Neuronal stem cell (in vitro differentiated cells): ENCODE data around the gene PHC2.

ENCODE experiments used
- DNase-seq: peaks from one replicate; pipeline ENCODE4 v3.0.0-alpha.2; 2013; ENCODE audit warnings: low spot score
- H2AFZ ChIP-seq: one replicate; pipeline ENCODE4 v1.6.1; 2013; ENCODE audit warnings: mild to moderate bottlenecking, low read length, inconsistent platforms
- H2AK5ac ChIP-seq: 2 replicates; pipeline ENCODE4 v1.6.1; 2013; ENCODE audit warnings: low read depth, mild to moderate bottlenecking, inconsistent platforms, low read length, moderate library complexity, mixed read lengths
- H2BK120ac ChIP-seq: 2 replicates; pipeline ENCODE4 v1.6.1; 2013; ENCODE audit warnings: low read depth, mild to moderate bottlenecking, inconsistent platforms, low read length, moderate library complexity, mixed read lengths
- H2BK12ac ChIP-seq: one replicate; pipeline ENCODE4 v1.6.1; 2013; ENCODE audit warnings: low read length, inconsistent platforms
- H2BK15ac ChIP-seq: 2 replicates; pipeline ENCODE4 v1.6.1; 2013; ENCODE audit warnings: mild to moderate bottlenecking, low read length, inconsistent platforms, mixed read lengths
- H2BK5ac ChIP-seq: one replicate; pipeline ENCODE4 v1.6.1; 2013; ENCODE audit warnings: inconsistent platforms, mild to moderate bottlenecking, low read length, moderate library complexity
- H3K14ac ChIP-seq: one replicate; pipeline ENCODE4 v1.6.1; 2013; ENCODE audit warnings: low read length, inconsistent platforms
- H3K18ac ChIP-seq: 2 replicates; pipeline ENCODE4 v1.6.1; 2013; ENCODE audit warnings: low read length, inconsistent platforms
- H3K23ac ChIP-seq: 2 replicates; pipeline ENCODE4 v1.6.1; 2013; ENCODE audit warnings: low read depth, mild to moderate bottlenecking, mixed read lengths, low read length, inconsistent platforms; ENCODE audit not compliant: poor library complexity
- H3K27ac ChIP-seq: replicated peaks from 3 replicates; pipeline ENCODE4 v1.5.1; 2013; ENCODE audit warnings: low read length, inconsistent platforms
- H3K27me3 ChIP-seq, 3 experiments: 2 replicates each; pipeline ENCODE4 v1.6.1; 2013; ENCODE audit warnings: low read length in 3 of 3, mild to moderate bottlenecking in 2 of 3, inconsistent platforms in 1 of 3, low read depth in 1 of 3, mixed read lengths in 1 of 3, moderate library complexity in 1 of 3; ENCODE audit not compliant: control insufficient read depth in 3 of 3, insufficient read depth in 3 of 3
- H3K36me3 ChIP-seq, 2 donors: replicated peaks in 1 of 2; 2 replicates each; pipeline ENCODE4 v1.6.1; 2013; ENCODE audit warnings: low read length in 2 of 2; ENCODE audit not compliant: control insufficient read depth in 2 of 2, insufficient read depth in 2 of 2
- H3K4ac ChIP-seq: 2 replicates; pipeline ENCODE4 v1.6.1; 2013; ENCODE audit warnings: inconsistent platforms, mild to moderate bottlenecking, low read length, moderate library complexity
- H3K4me1 ChIP-seq, 2 donors: 1 replicate in 1 of 2; 2 replicates in 1 of 2; pipeline ENCODE4 v1.6.1; 2013; ENCODE audit warnings: low read length in 2 of 2, low read depth in 1 of 2; ENCODE audit not compliant: control insufficient read depth in 2 of 2, insufficient read depth in 1 of 2
- H3K4me2 ChIP-seq: one replicate; pipeline ENCODE4 v1.6.1; 2013; ENCODE audit warnings: mild to moderate bottlenecking, low read length, inconsistent platforms; ENCODE audit not compliant: insufficient read depth, poor library complexity, severe bottlenecking
- H3K4me3 ChIP-seq, 2 donors: 2 replicates each; pipeline ENCODE4 v1.5.1; 2013; ENCODE audit warnings: low read length in 2 of 2, mild to moderate bottlenecking in 2 of 2, inconsistent platforms in 1 of 2, moderate library complexity in 1 of 2
- H3K79me1 ChIP-seq: one replicate; pipeline ENCODE4 v1.6.1; 2013; ENCODE audit warnings: low read depth, mild to moderate bottlenecking, inconsistent platforms, low read length, moderate library complexity
- H3K9ac ChIP-seq: one replicate; pipeline ENCODE4 v1.6.1; 2013; ENCODE audit warnings: mild to moderate bottlenecking, low read depth, low read length, inconsistent platforms; ENCODE audit not compliant: poor library complexity
- H3K9me3 ChIP-seq, 2 donors: replicated peaks in 1 of 2; 2 replicates each; pipeline versions ENCODE3 to v1.6.1; 2013; ENCODE audit warnings: low read length in 2 of 2, mild to moderate bottlenecking in 2 of 2, inconsistent platforms in 1 of 2, low read depth in 1 of 2, mixed read lengths in 1 of 2, moderate library complexity in 1 of 2; ENCODE audit not compliant: control insufficient read depth in 2 of 2, insufficient read depth in 1 of 2
- H4K8ac ChIP-seq: one replicate; pipeline ENCODE4 v1.6.1; 2013; ENCODE audit warnings: low read depth, mild to moderate bottlenecking, inconsistent platforms, low read length, moderate library complexity
- H4K91ac ChIP-seq: one replicate; pipeline ENCODE4 v1.6.1; 2013; ENCODE audit warnings: low read length, low read depth, mild to moderate bottlenecking, inconsistent platforms; ENCODE audit not compliant: poor library complexity
- WGBS, 2 donors: extraction: QIAGEN DNeasy Blood & Tissue Kit; methylation state at CpG; one replicate each; pipeline ENCODE4 v1.1.7; 2013; ENCODE audit warnings: missing lambda C conversion rate in 2 of 2, mixed read lengths in 1 of 2; ENCODE audit not compliant: insufficient read length in 2 of 2, insufficient replicate concordance in 1 of 2; ENCODE audit errors: extremely low coverage in 2 of 2; 5-methylcytosine and 5-hydroxymethylcytosine counted together

The PHC2 gene

GRCh38 chr1:33392639-33393038 lies 38.3 kb downstream of the PHC2 start:
- no peak overlapping the region for H2BK12ac ChIP-seq
- no peak overlapping the region for H4K8ac ChIP-seq
- peak overlapping the region; percentile 8 for H2AFZ ChIP-seq
- no peak for DNase-seq
- no peak overlapping the region for H3K4me2 ChIP-seq
- no peaks in the 10 kb centered on the region for H3K79me1 ChIP-seq
- no peak overlapping the region for H3K9ac ChIP-seq
- H3K4ac ChIP-seq = no peak overlapping the region
- no peak overlapping the region for H2BK120ac ChIP-seq
- no CpG with 5 or more reads among the region's 3 CpGs for WGBS, 2 donors
- H3K14ac ChIP-seq = no peak overlapping the region
- no peak overlapping the region for H2AK5ac ChIP-seq
- no peak overlapping the region for H3K18ac ChIP-seq
- no peak overlapping the region for H3K4me3 ChIP-seq
- H3K9me3 ChIP-seq = peaks cover 0 to 2% of the 10 kb centered on the region in 2 donors
- H3K27ac ChIP-seq = no peak overlapping the region
- peaks cover 19 to 54% of the 10 kb centered on the region in 2 donors for H3K4me1 ChIP-seq
- no peaks in the 10 kb centered on the region for H3K27me3 ChIP-seq
- H3K23ac ChIP-seq = no peak overlapping the region
- no peaks in the 10 kb centered on the region for H3K36me3 ChIP-seq
- H2BK15ac ChIP-seq = no peak overlapping the region
- H4K91ac ChIP-seq = no peak overlapping the region
- H2BK5ac ChIP-seq = no peak overlapping the region

- H3K9me3 ChIP-seq = no peaks in the 10 kb centered on the region
- H3K9ac ChIP-seq = no peak overlapping the region
- H2BK5ac ChIP-seq = no peak overlapping the region
- no peak overlapping the region for H3K27ac ChIP-seq
- no peak overlapping the region for H2BK12ac ChIP-seq
- no peak overlapping the region for H3K23ac ChIP-seq
- H2BK120ac ChIP-seq = no peak overlapping the region
- H3K4me3 ChIP-seq = no peak overlapping the region
- no peaks in the 10 kb centered on the region for H3K79me1 ChIP-seq
- DNase-seq = no peak
- no peak overlapping the region for H4K91ac ChIP-seq
- no peak overlapping the region for H2AK5ac ChIP-seq
- WGBS, 2 donors = no CpG with 5 or more reads among the region's 8 CpGs
- no peak overlapping the region for H3K4ac ChIP-seq
- no peak overlapping the region for H3K14ac ChIP-seq
- H3K4me2 ChIP-seq = no peak overlapping the region
- no peaks in the 10 kb centered on the region for H3K27me3 ChIP-seq
- no peak overlapping the region for H2BK15ac ChIP-seq
- no peak overlapping the region for H4K8ac ChIP-seq
- peaks cover 19 to 50% of the 10 kb centered on the region in 2 donors for H3K4me1 ChIP-seq
- no peaks in the 10 kb centered on the region for H3K36me3 ChIP-seq
- H3K18ac ChIP-seq = no peak overlapping the region
- no peak overlapping the region for H2AFZ ChIP-seq
These were observed 38.7 kb downstream of the PHC2 start for GRCh38 chr1:33392206-33392605.

GRCh38 chr1:33391343-33392078 lies 39.4 kb downstream of the PHC2 start:
- no peak for DNase-seq
- Histone ChIP-seq H3K4me3 (no peak overlapping the region), H2AK5ac (no peak overlapping the region), H3K4me1 (peaks cover 19 to 45% of the 10 kb centered on the region in 2 donors), H3K9me3 (peaks cover 0 to 3% of the 10 kb centered on the region in 2 donors), H3K4me2 (no peak overlapping the region), H2BK12ac (no peak overlapping the region), H4K8ac (no peak overlapping the region), H3K27me3 (no peaks in the 10 kb centered on the region), H3K14ac (no peak overlapping the region), H3K4ac (no peak overlapping the region), H3K36me3 (no peaks in the 10 kb centered on the region), H2BK120ac (no peak overlapping the region), H2AFZ (no peak overlapping the region), H3K18ac (no peak overlapping the region), H2BK15ac (no peak overlapping the region), H3K9ac (no peak overlapping the region), H4K91ac (no peak overlapping the region), H3K27ac (no peak overlapping the region), H3K79me1 (no peaks in the 10 kb centered on the region), H2BK5ac (no peak overlapping the region), H3K23ac (no peak overlapping the region)
- WGBS, 2 donors = no CpG with 5 or more reads among the region's 8 CpGs

GRCh38 chr1:33390542-33390941 lies 40.4 kb downstream of the PHC2 start:
- Histone ChIP-seq H2BK120ac (no peak overlapping the region), H3K9me3 (peaks cover 0 to 3% of the 10 kb centered on the region in 2 donors), H3K36me3 (no peaks in the 10 kb centered on the region), H3K4me3 (no peak overlapping the region), H2BK15ac (no peak overlapping the region), H3K79me1 (no peaks in the 10 kb centered on the region), H3K4me1 (peaks cover 19 to 42% of the 10 kb centered on the region in 2 donors), H2BK5ac (no peak overlapping the region), H3K23ac (no peak overlapping the region), H2AFZ (no peak overlapping the region), H3K14ac (no peak overlapping the region), H3K9ac (no peak overlapping the region), H2AK5ac (no peak overlapping the region), H3K18ac (no peak overlapping the region), H3K4me2 (no peak overlapping the region), H3K27me3 (no peaks in the 10 kb centered on the region), H4K8ac (no peak overlapping the region), H3K27ac (no peak overlapping the region), H3K4ac (no peak overlapping the region), H2BK12ac (no peak overlapping the region), H4K91ac (no peak overlapping the region)
- no peak for DNase-seq
- WGBS, 2 donors = no CpG with 5 or more reads among the region's 2 CpGs
